Activated CD8-positive, alpha-beta memory T cell treated with anti-CD3 and anti-CD28 coated beads, Interleukin-2, amount 50 U/mL, for 4 hours (primary cell): ENCODE results near the gene MICAL2.

ENCODE experiments used
- DNase-seq: peaks from one replicate; pipeline ENCODE4 v3.0.0-alpha.2; 2020

MICAL2 gene

DNA sequence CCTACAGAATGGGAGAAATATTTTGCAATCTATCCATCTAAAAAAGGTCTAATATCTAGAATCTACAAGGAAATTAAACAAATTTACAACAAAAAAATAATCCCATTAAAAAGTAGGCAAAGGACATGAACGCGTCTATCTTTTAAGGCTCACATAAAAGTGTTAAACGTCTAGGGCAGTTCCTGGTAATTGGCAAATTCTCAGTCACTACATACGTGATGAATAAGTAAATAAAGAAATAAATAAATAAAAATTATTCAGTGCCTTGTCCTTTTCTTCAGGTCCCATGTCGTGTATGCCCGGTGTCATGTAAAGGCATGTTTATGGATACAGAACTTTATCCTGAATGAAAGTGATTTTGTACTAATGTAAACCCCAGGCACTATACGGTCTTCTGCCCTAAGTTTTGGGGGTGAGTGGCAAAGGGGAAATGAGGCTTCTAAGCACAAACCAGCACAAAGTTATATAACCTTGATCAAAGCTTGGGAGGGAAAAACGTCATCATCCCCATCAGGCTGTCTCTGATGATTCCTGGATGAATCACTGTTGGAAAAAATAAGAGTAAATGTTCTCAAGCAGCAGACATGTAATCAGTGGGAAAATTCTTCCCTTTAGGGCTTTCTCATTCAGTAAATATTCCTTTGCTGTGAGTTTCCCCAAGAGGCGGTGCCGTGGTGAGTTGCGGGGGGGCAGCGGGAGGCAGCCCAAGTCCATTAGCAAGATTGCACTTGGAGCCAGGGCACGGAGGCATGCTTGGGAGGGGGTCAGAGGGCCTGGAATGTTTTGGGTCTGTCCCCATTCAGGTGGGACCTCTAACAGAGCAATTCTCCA is 30.4 kb upstream of the MICAL2 start:
- no peak for DNase-seq

DNA sequence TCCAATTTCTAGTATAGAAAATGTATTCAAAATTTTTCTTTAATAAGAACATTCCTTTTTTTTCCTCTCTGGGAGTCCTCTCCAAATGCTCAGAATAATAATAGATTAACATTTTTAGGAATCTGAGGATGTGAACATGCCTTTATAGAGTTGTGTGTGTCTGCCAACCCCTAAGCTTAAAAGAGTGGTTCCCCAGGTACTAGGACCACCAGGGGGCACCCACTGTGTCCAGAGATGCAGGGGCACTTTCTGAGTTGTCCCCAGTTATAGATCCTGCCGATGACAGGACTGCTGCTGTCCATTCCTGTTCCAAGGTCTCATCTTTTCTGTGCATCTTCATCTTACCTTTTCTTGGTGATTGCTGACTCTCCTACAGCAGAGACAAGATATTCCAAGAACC is 27.0 kb upstream of the MICAL2 start:
- DNase-seq = no peak

DNA sequence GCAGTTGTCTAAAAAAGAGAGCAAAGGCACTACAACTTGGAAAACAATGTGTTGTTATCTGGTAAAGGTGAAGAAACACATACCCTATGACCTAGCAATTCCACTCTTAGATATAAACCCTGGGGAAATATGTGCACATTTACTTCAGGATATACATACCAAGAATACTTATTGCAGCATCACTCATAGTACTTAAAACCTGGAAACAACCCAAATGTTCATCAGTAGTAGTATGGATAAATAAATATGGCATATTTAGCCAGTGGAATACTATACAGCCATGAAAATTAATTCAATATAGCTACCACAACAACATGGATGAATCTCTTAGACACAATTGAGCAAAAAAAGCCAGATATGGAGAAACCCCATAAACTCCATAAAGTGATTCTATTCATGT is 26.1 kb upstream of the MICAL2 start:
- DNase-seq = no peak

DNA sequence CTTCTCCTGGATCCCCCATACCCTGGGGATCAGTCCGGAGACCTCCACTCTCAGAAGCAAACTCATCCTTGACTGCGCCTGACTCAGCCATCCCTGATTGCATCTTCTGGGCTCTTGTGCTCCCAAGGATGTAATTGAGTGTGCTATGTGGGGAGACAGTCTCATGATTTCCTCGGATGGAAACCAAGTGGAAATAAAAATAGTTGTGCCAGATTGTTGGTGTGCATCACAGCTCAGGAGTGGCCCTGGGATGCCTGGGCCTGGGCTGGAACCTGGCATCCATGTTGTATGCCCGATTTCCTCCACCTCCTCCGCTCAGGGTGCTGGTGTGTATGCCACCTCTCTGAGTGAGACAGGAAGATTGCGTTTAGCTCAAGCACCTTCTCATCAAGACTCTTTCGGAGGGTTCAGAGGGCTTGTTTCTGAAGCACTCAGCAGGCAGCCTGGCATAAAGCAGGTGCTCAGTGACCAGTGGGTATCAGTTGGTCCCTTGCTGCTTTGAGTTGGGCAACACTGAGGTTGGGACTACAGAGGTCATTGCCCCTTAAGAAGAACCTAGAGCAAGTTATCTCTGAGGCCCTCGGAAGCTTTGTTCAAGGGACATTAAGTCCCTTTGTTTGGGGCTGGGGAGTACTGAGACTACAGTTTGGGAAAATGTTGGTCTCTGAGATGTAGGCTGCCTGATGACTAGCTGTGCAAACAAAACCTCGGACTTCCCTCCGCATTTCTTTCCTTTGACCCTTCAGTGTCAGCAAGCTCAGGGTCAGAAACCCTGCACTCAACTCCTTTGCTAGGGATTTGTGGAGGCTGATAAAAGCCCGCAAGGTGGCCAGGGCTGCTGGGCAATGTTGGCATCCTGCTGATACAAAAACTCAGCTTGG is 24.8 kb upstream of the MICAL2 start:
- DNase-seq = no peak

DNA sequence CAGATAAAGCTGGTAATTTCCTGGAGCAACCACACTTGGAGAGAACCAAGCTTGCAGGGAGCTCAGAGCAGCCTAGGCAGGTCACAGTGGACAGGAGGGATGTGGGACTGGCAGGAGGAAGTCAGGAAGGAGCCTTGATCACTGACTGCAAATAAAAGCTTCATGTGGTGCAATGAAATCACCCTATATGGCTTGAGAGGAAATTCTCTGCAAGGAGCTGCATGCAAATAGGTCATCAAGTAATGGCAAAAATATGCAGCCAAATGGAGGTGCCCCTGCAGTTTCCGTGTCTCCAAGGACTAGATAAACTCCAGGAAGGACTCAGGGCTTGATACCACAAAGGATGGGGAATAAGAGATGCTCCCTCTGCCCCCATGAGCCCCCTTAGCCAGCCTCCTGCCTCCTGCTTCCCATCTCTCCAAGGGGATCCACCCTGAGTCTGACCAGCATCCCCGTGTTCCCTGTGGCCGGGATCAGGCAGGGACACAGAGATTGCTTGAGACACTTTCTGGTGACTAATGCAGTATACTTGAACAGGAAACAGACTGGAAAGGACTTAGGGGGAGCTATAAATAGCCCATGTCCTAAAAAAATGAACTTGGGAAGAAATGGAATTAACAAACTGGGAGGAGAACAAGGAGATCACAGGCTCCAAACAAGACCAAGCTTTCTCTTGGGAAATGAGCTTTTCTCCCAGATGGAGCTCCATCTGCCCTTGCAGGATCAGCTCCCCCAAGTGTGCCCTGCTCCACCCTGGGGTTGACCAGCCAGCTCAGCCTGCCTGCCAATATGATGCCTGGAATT is 23.9 kb upstream of the MICAL2 start:
- no peak for DNase-seq

DNA sequence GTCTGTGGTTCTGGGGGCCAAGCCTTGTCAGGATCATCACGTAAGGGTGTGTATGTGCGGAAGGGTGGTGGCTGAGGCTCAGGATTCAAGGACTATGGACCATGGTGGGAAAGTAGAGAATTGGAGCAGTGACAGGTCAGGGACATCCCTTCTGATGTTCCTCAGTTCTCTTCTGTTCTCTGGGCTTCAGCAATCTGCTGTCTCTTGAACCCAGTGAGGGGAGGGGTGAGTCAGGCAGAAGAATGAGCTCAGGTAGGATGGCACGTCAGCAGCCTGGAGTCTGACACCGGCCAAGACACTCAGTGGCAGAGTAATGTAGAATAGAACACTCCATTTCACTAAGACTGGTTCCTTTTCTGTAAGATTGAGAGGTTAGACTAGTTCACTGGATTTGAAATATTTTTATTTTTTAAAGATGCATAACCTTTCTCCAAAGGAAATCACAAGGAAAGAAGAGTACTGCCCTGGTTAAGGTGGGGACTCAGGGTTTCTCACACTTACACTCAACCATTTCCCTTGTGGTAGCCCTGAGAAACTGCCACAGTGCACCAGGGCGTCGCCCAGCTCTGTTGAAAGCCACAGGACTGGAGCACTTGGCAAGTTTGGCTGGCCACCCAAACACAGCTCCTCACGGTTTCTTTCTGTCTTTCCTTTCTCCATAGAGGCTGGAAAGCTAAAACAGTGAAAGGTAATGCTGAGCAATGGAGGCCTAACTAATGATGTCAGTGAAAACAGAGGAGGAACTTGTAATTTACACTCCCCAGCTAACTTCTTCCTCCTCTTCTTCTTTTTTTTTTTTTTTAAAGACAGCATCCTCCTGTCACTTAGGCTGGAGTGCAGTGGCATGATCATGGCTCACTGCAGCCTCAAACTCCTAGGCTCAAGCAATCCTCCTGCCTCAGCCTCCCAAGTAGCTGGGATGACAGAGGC is 23.1 kb upstream of the MICAL2 start:
- peak; percentile 35 for DNase-seq

DNA sequence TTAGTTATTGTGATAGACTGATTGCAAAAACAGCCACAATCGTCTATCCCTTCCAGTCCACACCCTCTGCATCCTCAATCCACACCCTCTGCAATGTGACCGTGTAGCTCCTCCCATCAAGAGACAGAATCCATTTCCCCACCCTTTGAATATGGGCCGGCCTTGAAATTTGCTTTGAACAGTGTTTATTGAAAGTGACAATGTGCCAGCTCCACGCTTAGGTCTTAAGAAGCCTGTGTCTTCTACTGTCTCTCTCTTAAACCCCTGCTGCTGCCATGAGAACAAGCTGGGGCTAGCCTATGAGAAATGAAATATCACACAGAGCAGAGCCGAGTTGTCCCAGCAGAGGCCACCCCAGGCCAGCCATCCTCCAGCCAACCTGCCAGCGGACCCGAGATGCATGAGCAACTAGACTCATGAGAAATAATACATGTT is 22.3 kb upstream of the MICAL2 start:
- no peak for DNase-seq

DNA sequence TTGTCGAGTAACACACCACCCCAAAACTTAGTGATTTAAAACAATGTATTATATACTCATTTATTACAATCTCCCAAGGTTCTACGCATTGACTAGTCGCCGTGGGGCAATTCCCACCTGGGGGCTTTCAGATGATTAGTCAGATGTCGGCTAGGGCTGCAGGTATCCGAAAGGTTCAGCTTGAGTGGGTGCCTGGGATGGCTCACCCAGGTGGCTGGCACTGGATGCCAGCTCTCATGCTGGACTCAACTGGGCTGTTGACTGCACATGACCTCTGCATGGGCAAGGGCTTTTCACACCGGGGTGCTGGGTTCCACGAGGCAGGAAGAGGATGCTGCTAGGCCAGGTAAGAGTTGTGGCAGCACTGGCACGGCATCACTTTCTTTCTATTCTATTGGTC is 21.9 kb upstream of the MICAL2 start:
- no peak for DNase-seq

DNA sequence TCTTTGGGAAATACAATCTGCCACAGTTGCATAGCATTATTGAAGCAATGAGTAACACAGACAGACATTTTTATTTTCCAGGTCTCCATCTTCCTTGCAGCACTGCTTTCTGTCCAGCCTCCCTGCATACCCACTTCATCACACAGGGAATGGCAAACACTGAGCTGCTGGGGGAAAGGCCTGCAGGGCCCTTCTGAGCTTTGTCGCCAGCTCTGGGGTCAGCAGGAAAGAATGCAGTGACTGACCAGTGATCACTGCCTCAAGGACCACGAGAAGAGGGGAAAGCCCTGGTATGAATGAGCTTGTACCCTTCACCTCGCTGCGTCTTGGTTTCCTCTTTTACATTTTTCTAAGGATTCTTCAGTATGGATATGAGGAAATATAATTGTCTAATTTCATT is 21.3 kb upstream of the MICAL2 start:
- no peak for DNase-seq

DNA sequence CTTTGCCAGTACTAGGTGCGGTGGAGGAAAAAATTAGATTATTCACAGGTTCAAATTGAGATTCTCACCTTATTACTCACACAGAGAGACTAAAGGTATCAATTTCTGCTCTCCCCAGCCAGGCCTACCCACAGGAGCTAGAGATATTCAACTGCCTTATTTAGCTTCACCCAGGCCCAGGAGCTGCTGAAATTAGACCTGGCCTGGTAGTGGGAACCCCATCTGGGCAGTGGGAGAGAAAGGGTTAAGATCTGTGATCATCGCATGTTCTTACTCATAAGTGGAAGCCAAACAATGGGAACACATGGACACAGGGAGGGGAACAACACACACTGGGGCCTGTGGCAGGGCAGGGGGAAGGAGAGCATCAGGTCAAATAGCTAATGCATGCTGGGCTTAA is 20.9 kb upstream of the MICAL2 start:
- no peak for DNase-seq

DNA sequence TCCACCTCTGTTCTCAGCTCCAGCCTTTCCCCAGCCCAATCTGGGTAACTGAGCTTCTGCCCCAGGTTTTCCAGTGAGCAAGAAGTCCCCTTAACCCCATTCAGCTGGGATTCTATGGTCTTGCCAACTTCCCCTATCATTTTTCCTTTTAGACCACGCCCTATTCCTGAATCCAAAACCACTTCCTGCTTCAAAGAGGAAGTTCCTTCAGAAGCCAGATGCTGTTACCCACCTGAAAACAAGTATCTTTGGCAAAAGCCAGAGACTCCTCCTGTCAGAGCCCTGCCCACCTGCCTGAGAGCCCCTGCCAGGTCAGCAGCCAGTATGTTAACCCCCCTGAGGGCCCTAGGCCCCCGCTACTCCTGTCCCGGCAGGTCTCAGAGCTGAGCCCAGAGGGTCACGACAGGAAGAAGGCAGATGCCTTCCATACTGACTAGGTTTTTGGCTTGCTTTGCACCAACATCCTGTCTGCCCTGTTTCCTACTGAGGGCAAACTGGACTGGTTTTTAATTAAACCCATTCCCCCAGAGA is 20.3 kb upstream of the MICAL2 start:
- no peak for DNase-seq

DNA sequence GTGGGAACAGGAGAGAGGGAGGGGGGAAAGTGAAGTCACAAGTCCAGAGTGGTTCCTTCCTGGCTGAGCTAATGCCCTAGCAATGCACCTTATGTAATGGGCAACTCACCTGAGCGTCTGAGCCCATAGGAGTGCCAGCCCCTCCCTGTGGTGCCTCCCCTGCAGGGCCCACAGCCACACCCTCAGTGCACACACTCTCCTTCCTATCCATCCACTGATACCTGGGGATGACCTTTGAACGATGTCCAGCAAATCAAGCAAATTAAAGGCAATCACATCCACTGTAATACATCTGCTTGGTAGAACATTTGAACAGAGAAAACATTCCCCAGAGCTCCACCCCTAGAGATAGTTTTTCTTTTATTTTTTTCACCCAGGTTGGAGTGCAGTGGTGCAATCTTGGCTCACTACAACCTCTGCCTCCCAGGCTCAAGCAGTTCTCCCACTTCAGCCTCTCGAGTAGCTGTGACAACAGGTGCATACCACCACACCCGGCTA is 19.6 kb upstream of the MICAL2 start:
- no peak for DNase-seq

DNA sequence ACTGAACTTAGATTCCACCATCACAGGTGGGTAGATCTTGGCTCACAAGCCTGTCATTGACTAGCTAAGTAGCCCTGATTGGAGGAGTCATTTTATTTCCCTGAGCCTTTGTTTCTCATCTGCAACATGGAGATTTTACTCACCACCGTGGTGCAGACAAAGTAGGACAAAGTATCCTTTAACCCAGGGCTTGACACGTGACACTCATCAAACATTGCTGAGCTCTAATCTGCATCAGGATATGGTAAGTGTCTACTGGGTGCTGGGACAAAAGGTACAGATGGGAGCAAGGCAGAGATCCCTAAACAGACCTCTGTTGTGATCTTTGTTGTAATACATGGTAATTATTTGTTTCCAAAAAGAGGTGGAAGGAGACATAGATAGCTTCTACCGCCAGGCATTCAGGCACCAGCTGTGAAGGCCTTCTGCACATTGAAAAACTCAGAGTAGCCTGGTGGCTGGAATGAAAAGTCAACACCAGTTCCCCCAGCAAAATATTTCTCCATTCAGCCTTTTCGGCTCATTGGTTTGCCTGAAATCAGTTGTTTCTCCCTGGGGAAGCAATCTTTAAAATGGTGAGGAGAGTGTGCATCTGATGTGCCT is 18.3 kb upstream of the MICAL2 start:
- no peak for DNase-seq

DNA sequence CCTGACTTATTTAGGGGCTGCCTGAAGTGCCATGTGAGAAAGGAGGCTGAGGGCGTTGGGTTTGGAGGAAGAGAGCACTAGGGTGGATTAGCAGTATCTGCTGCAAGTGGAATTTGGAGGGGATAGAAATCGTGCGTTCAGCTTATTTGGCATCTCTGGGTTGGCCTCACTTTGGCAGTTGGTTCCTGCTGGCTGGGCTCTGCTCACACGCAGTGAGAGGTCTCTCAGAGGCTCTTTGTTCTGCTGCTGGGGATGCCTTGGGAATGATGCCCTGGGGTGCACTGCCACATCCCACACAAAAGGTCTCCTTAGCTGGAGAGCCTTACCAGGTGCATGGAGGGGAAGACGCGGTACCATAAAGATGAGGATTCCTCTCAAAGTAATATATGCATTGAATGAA is 17.7 kb upstream of the MICAL2 start:
- DNase-seq = no peak

DNA sequence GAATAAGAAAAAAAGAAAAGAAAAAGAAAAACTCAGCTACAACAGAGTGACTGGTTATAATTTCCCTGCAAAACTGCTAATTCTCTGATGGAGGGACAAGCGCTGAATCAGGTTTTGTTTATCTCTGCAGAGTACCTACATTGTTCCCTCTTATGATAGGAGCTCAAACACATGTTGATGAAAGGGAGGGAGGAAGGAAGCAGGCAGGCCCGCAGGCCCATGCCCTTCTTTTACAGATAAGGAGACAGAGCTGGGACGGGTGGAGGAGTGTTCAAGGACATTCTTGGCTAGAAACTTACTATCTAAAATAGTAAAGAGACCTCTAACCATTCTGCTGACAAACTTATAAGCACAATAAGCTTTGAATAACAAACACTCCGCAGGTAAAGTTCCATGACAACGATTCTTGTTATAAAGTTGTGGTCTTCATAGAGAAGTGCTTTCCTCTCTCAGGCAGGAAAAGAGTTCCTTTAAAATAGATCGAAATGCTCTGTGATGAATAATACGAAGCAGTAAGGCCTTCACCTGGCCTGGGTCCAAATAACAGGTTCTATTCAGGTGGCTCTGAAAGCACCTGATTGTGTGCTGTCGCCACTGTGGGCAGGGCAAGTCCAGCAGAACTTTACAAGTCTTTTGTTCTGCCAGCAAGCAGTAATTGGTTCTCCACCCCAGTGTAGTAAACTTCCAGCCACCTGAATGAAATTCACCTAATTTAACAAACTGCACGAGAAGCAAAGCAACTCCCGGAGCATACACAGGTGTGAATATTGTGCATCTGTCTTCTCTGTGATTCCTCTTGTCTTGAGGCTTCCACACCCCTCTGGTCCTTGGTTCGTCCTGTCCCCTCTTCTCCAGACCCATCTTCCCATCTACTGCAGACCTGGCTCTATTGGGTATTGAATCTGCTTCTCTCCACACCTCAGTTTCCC is 15.3 kb upstream of the MICAL2 start:
- DNase-seq = no peak

DNA sequence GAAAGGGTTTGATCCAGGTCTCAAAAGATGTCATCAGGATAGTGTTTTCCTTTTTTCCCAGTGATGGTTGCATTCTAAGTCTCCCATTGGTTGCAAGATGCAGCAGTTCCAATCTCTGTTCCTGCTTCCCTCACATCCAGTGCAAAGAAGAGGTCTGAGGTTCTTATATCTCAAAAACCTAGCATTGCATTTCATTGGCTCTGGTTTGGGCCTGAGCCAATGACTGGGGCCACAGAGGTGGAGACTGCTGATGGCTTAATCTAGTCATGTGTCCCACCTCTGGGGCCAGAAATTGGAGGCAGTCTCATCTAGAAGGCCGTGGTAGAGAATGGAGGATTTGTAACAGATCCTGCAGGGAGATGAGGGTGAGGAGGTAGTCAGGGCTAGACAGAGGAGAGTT is 13.2 kb upstream of the MICAL2 start:
- no peak for DNase-seq

DNA sequence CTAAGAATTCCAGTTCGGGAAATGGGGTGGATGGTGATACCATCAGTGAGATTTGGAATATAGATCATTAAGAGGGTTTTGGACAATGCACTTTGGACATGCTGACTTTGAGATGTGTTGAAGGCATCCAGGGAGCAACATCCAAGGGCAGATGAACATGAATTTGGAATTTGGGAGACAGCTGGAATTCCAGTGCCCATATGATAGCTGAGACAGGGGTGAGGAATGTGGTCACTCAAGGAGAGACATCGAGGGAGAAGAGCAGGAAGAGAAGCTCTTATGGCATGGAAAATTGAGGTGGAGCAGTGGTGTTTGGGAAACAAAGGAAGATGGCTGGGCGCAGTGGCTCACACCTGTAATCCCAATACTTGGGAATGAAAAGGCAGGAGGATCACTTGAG is 11.8 kb upstream of the MICAL2 start:
- DNase-seq = no peak

DNA sequence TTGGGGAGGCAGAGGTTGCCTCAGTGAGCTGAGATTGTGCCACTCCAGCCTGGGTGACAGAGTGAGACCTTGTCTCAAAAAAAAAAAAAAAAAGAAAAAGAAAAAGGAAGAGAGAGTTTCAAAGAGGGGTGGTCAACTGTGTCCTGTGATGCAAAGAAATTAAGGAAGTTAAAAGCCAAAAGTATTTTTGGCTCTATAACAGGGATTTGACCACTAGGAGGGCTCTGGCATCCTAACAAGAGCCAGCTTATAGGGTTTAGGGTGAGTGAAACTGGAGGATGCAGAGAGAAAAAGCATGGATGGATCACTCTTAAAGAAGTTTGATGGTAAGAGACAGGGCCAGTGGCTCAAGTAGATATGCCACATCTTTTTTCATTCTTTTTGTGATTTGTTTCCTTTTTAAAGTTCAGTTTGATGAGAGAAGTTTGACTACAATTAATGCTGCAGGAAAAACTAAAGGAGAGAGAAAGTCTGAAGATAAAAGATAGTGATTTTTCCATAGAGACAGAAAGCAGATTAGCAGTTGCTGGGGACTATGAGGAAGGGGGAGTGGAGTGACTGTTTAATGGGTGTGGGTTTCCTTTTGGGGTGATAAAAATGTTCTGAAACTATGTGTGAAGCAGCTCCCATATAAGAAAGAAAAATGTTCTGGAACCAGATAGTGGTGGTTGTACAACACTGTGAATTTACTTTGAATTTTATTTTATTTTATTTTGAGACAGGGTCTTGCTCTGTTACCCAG is 11.1 kb upstream of the MICAL2 start:
- DNase-seq = no peak

DNA sequence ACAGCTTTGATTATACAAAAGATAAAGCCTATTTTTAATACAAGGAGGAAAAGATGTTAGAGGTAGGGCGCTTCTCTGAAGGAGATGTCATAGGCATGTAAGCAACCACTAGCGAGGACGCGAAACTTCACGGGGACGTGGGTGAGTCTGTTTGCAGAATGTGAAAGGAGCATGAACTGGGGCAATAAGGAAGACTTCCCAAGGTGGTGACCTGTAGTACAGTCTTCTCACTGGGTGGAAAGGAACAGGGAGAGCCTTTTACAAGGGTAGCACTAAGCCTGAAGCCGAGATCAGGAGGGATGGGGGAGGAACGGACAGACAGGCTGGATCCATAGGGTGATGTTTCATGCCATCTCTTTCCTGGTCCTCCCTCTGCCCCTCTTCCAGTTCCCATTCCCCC is 10.0 kb upstream of the MICAL2 start:
- DNase-seq = no peak
